WTC11 (cell line): ENCODE data around the gene GPC5. TPM values are rescaled to one million over a fixed set of nuclear protein-coding genes. Genes with fewer than 3 reads are reported as not detected.

Source experiments
- ATAC-seq: fragments of 200-7000 bp; cut with Tn5 transposase; 2 replicates; pipeline ENCODE4 v1.10.0; 2021; ENCODE audit warnings: mild to moderate bottlenecking, moderate library complexity
- CTCF ChIA-PET: fragments of 300-600 bp; sonication (Branson Sonifier 250); formaldehyde crosslinking; loops from one replicate; lab custom pipeline; 2021; ENCODE audit warnings: antibody characterized with exemption; lab: Charles Lee
- POLR2A ChIA-PET: fragments of 350-600 bp; sonication (Branson Sonifier 250); formaldehyde crosslinking; loops from one replicate; lab custom pipeline; 2021; ENCODE audit warnings: antibody characterized with exemption; lab: Charles Lee
- DNase-seq: peaks from one replicate; pipeline ENCODE4 v3.0.0; 2021; ENCODE audit warnings: low spot score
- H3K27ac Mint-ChIP-seq: 2 replicates; pipeline ENCODE4 v1.8.0; 2021; ENCODE audit warnings: mixed read lengths
- H3K27me3 Mint-ChIP-seq: 2 replicates; pipeline ENCODE4 v1.8.0; 2021; ENCODE audit warnings: low read depth, mild to moderate bottlenecking, moderate library complexity, mixed read lengths
- H3K36me3 Mint-ChIP-seq: 2 replicates; pipeline ENCODE4 v1.8.0; 2021; ENCODE audit warnings: mixed read lengths
- H3K4me1 Mint-ChIP-seq: 2 replicates; pipeline ENCODE4 v1.8.0; 2022; ENCODE audit warnings: mixed read lengths
- H3K4me3 Mint-ChIP-seq: 2 replicates; pipeline ENCODE4 v1.8.0; 2021; ENCODE audit warnings: mild to moderate bottlenecking, moderate library complexity, mixed read lengths
- H3K9me3 Mint-ChIP-seq: 2 replicates; pipeline ENCODE4 v1.8.0; 2021; ENCODE audit warnings: mixed read lengths
- ATF2 ChIP-seq: sonication (generic); formaldehyde crosslinking; IDR thresholded peaks from 2 replicates; pipeline ENCODE4 v1.8.1; 2022; ENCODE audit warnings: low read depth, missing genetic modification reagents, borderline replicate concordance
- ATF6 ChIP-seq: sonication (generic); formaldehyde crosslinking; IDR thresholded peaks from 2 replicates; pipeline ENCODE4 v1.8.1; 2023; ENCODE audit warnings: mild to moderate bottlenecking, missing genetic modification reagents
- E2F4 ChIP-seq: sonication (generic); formaldehyde crosslinking; IDR thresholded peaks from 2 replicates; pipeline ENCODE4 v1.8.1; 2022; ENCODE audit warnings: low read depth, mild to moderate bottlenecking, moderate library complexity, missing genetic modification reagents, borderline replicate concordance
- ERG ChIP-seq: fragments of 250-450 bp; sonication (Bioruptor Pico); IDR thresholded peaks from 2 replicates; pipeline ENCODE4 v1.8.0; 2021; ENCODE audit warnings: mild to moderate bottlenecking
- ETV6 ChIP-seq: sonication (generic); formaldehyde crosslinking; IDR thresholded peaks from 2 replicates; pipeline ENCODE4 v1.8.1; 2022; ENCODE audit warnings: mild to moderate bottlenecking, missing genetic modification reagents
- HMGA2 ChIP-seq: fragments of 250-450 bp; sonication (Bioruptor Pico); IDR thresholded peaks from 2 replicates; pipeline ENCODE4 v1.4.0; 2021; ENCODE audit warnings: mild to moderate bottlenecking, moderate library complexity
- HMGXB4 ChIP-seq: sonication (generic); formaldehyde crosslinking; IDR thresholded peaks from 2 replicates; pipeline ENCODE4 v1.8.1; 2023; ENCODE audit warnings: mild to moderate bottlenecking, moderate library complexity, missing genetic modification reagents
- JUN ChIP-seq: sonication (generic); formaldehyde crosslinking; IDR thresholded peaks from 2 replicates; pipeline ENCODE4 v1.8.0; 2023; ENCODE audit warnings: mild to moderate bottlenecking, missing genetic modification reagents
- MXD4 ChIP-seq: fragments of 250-450 bp; sonication (Bioruptor Pico); IDR thresholded peaks from 2 replicates; pipeline ENCODE4 v1.8.0; 2021; ENCODE audit warnings: mild to moderate bottlenecking, moderate library complexity, borderline replicate concordance
- MYBL2 ChIP-seq: sonication (generic); formaldehyde crosslinking; IDR thresholded peaks from 2 replicates; pipeline ENCODE4 v1.8.1; 2023; ENCODE audit warnings: mild to moderate bottlenecking, moderate library complexity, missing genetic modification reagents
- NFE2L1 ChIP-seq: sonication (generic); formaldehyde crosslinking; IDR thresholded peaks from 2 replicates; pipeline ENCODE4 v1.8.1; 2023; ENCODE audit warnings: missing genetic modification reagents
- SMAD3 ChIP-seq: sonication (generic); formaldehyde crosslinking; IDR thresholded peaks from 2 replicates; pipeline ENCODE4 v1.8.0; 2022; ENCODE audit warnings: missing genetic modification reagents, mild to moderate bottlenecking, borderline replicate concordance
- SMAD4 ChIP-seq: sonication (generic); formaldehyde crosslinking; IDR thresholded peaks from 2 replicates; pipeline ENCODE4 v1.8.0; 2022; ENCODE audit warnings: mild to moderate bottlenecking, missing genetic modification reagents
- TEAD1 ChIP-seq: sonication (generic); formaldehyde crosslinking; IDR thresholded peaks from 2 replicates; pipeline ENCODE4 v1.8.0; 2022; ENCODE audit warnings: mild to moderate bottlenecking, missing genetic modification reagents
- TP53 ChIP-seq: sonication (generic); formaldehyde crosslinking; IDR thresholded peaks from 2 replicates; pipeline ENCODE4 v1.8.1; 2023; ENCODE audit warnings: mild to moderate bottlenecking, missing genetic modification reagents
- ZBTB21 ChIP-seq: sonication (generic); formaldehyde crosslinking; IDR thresholded peaks from 2 replicates; pipeline ENCODE4 v1.8.1; 2023; ENCODE audit warnings: mild to moderate bottlenecking, missing genetic modification reagents, borderline replicate concordance
- ZNF121 ChIP-seq: sonication (generic); formaldehyde crosslinking; IDR thresholded peaks from 2 replicates; pipeline ENCODE4 v1.8.0; 2023; ENCODE audit warnings: missing genetic modification reagents
- ZNF281 ChIP-seq: sonication (generic); formaldehyde crosslinking; IDR thresholded peaks from 2 replicates; pipeline ENCODE4 v1.8.0; 2023; ENCODE audit warnings: mild to moderate bottlenecking, missing genetic modification reagents
- ZNF317 ChIP-seq: sonication (generic); formaldehyde crosslinking; IDR thresholded peaks from 2 replicates; pipeline ENCODE4 v1.8.1; 2023; ENCODE audit warnings: low read depth, mild to moderate bottlenecking, moderate library complexity, missing genetic modification reagents, borderline replicate concordance
- ZNF671 ChIP-seq: fragments of 250-450 bp; sonication (Bioruptor Pico); IDR thresholded peaks from 2 replicates; pipeline ENCODE4 v1.8.0; 2021; ENCODE audit warnings: mild to moderate bottlenecking
- total RNA-seq: library from RNA; stranded (reverse); gene quantifications from 3 replicates; pipeline ENCODE4 v1.2.3, GENCODE V29; 2021

The GPC5 gene
- total RNA-seq, 1 experiment from 2014 or later = 0.46 TPM

GRCh38 chr13:92255526-92255925 is 857.1 kb downstream of the GPC5 start:
- Mint-ChIP-seq H3K27me3 (no peaks in the 10 kb centered on the region), H3K4me3 (no peak overlapping the region)
- ATAC-seq = no peak
- no peak for TF ChIP-seq TP53 (CRISPR knock-in tag)
- TF ChIP-seq TEAD1 (CRISPR knock-in tag) = no peak
- no peak for TF ChIP-seq SMAD3 (CRISPR knock-in tag)
- TF ChIP-seq HMGA2 (CRISPR knock-in tag) = peak; percentile 43; the same call in 1 of the 2 replicates
- no peak for TF ChIP-seq E2F4 (CRISPR knock-in tag)
- TF ChIP-seq, all 79 proteins: peak for 1
- CTCF ChIA-PET = no interaction called here
- POLR2A ChIA-PET = no interaction called here
- Mint-ChIP-seq H3K27ac (no peak overlapping the region), H3K9me3 (no peaks in the 10 kb centered on the region), H3K36me3 (no peaks in the 10 kb centered on the region), H3K4me1 (peaks cover 7% of the 10 kb centered on the region)
- DNase-seq = no peak

GRCh38 chr13:92256211-92256610 is 857.8 kb downstream of the GPC5 start:
- no peak for DNase-seq
- Mint-ChIP-seq H3K4me1 (peaks cover 9% of the 10 kb centered on the region), H3K9me3 (no peaks in the 10 kb centered on the region), H3K27ac (no peak overlapping the region), H3K27me3 (no peaks in the 10 kb centered on the region), H3K4me3 (no peak overlapping the region), H3K36me3 (no peaks in the 10 kb centered on the region)
- ChIA-PET CTCF (no interaction called here), POLR2A (no interaction called here)
- TF ChIP-seq ATF6 (no peak), ZBTB21 (no peak)
- no peak for ATAC-seq

GRCh38 chr13:92259046-92259445 is 860.6 kb downstream of the GPC5 start:
- CTCF ChIA-PET = no interaction called here
- H3K9me3 Mint-ChIP-seq = no peaks in the 10 kb centered on the region
- TF ChIP-seq SMAD4 (no peak), ATF2 (no peak), HMGXB4 (CRISPR knock-in tag) (no peak), NFE2L1 (CRISPR knock-in tag) (no peak), ZNF317 (CRISPR knock-in tag) (no peak), ERG (CRISPR knock-in tag) (no peak), ETV6 (CRISPR knock-in tag) (no peak), ZNF121 (CRISPR knock-in tag) (no peak), ZNF281 (CRISPR knock-in tag) (no peak), MYBL2 (CRISPR knock-in tag) (no peak), MXD4 (CRISPR knock-in tag) (no peak), ZNF671 (CRISPR knock-in tag) (no peak), JUN (CRISPR knock-in tag) (no peak)
- TF ChIP-seq, all 79 proteins: peak for 0
- DNase-seq (no peak), ATAC-seq (no peak)
- POLR2A ChIA-PET = no interaction called here
- Mint-ChIP-seq H3K4me3 (no peak overlapping the region), H3K27me3 (no peaks in the 10 kb centered on the region), H3K4me1 (peaks cover 9% of the 10 kb centered on the region), H3K36me3 (no peaks in the 10 kb centered on the region), H3K27ac (no peak overlapping the region)
